ENCODE results near the gene APOL1. TPM values are rescaled to one million over a fixed set of nuclear protein-coding genes. Genes with fewer than 3 reads are reported as not detected.

Gene APOL1
- total RNA-seq, 6 donors from 2014 or later, result 31.9 to 90.5 (median 52.0) TPM

- ATAC-seq (ENCODE audit: low FRiP score in 2 of 2), result no peak
- Histone ChIP-seq H3K4me3 (no peak overlapping the region), H3K36me3 (peaks cover 63 to 98% (median 93%) of the 10 kb centered on the region in 4 donors), H3K27ac (peak overlapping the region in 2 of 4 donors; percentile 36 to 54), H3K4me1 (peaks cover 0 to 5% (median 3%) of the 10 kb centered on the region in 4 donors), H3K9me3 (no peaks in the 10 kb centered on the region), H3K27me3 (no peaks in the 10 kb centered on the region)
- no peak for DNase-seq
- 61 to 68% methylated on average over 7 of the region's 7 CpGs for WGBS, 2 donors
- TF ChIP-seq CTCF (IDR thresholded peaks at IDR 0.05), result no peak
- TF ChIP-seq POLR2A (IDR thresholded peaks at IDR 0.05), result no peak
- no peak for TF ChIP-seq EP300 (IDR thresholded peaks at IDR 0.05)
- no peak for TF ChIP-seq POLR2AphosphoS5 (IDR thresholded peaks at IDR 0.05)
Observed at GRCh38 chr22:36315325-36315724, 62.4 kb downstream of the APOL1 start.

GRCh38 chr22:36316419-36316818 lies 63.5 kb downstream of the APOL1 start:
- no peak for ATAC-seq (ENCODE audit: low FRiP score in 2 of 2)
- no peak for TF ChIP-seq POLR2AphosphoS5 (IDR thresholded peaks at IDR 0.05)
- TF ChIP-seq POLR2A (IDR thresholded peaks at IDR 0.05), result no peak
- TF ChIP-seq CTCF (IDR thresholded peaks at IDR 0.05), result no peak
- TF ChIP-seq EP300 (IDR thresholded peaks at IDR 0.05), result no peak
- H3K4me1 ChIP-seq, result peaks cover 0 to 14% (median 13%) of the 10 kb centered on the region in 4 donors
- peaks cover 67 to 98% (median 93%) of the 10 kb centered on the region in 4 donors for H3K36me3 ChIP-seq
- H3K4me3 ChIP-seq, result no peak overlapping the region
- WGBS, 2 donors, result 94 to 96% methylated on average over 14 of the region's 14 CpGs
- DNase-seq, result no peak
- no peaks in the 10 kb centered on the region for H3K27me3 ChIP-seq
- no peaks in the 10 kb centered on the region for H3K9me3 ChIP-seq
- peak overlapping the region in 1 of 4 donors; percentile 11 for H3K27ac ChIP-seq

Small RNAs within 50 kb of the gene (small RNA-seq; reads per million reads assigned to genes)
- 0 to 0.20 (median 0.06) reads per million in 4 donors for gene MIR6819

Other genes starting within 250 kb of the APOL1 start
- gene RBFOX2, start 224.3 kb upstream of the APOL1 start, total RNA-seq, result 10 to 100 TPM; 47.8 to 86.4 (median 54.5) TPM
- 10 to 100 TPM; 40.4 to 88.0 (median 54.5) TPM for gene APOL3, start 92.4 kb upstream of the APOL1 start, total RNA-seq
- gene APOL4, start 51.3 kb upstream of the APOL1 start, total RNA-seq, result 10 to 100 TPM in 3 of 6 donors, 1 to 10 TPM in 3; 5.4 to 24.7 (median 10.2) TPM
- 10 to 100 TPM; 32.8 to 76.5 (median 52.6) TPM for gene APOL2, start 13.6 kb upstream of the APOL1 start, total RNA-seq
- gene MYH9, start 134.8 kb downstream of the APOL1 start, total RNA-seq, result 100 to 1,000 TPM; 486 to 925 (median 599) TPM
- 10 to 100 TPM; 30.4 to 69.5 (median 53.6) TPM for gene TXN2, start 228.5 kb downstream of the APOL1 start, total RNA-seq

Measured in upper lobe of left lung (tissue), 6 donors.